HG02973 (cell line): ENCODE measurements around the gene RNF183.
"Not testable (repeated sequence)": the region's sequence is repeated elsewhere in the genome, so short reads cannot be mapped to it uniquely, and the experiment has no call there.

Experiments used
- ATAC-seq: cut with Tn5 transposase; IDR thresholded peaks from one replicate; pipeline ENCODE4 v1.9.1; 2021; ENCODE audit warnings: moderate library complexity; ENCODE audit not compliant: unreplicated experiment

The RNF183 gene

GRCh38 chr9:113317777-113318176 is 14.6 kb upstream of the RNF183 start:
- ATAC-seq, result no peak

GRCh38 chr9:113316030-113316429 is 12.9 kb upstream of the RNF183 start:
- ATAC-seq, result no peak

- no peak for ATAC-seq
Measured at GRCh38 chr9:113315231-113315630, 12.1 kb upstream of the RNF183 start.

GRCh38 chr9:113313261-113313660 is 10.1 kb upstream of the RNF183 start:
- no peak for ATAC-seq

- ATAC-seq, result no peak
Measured at GRCh38 chr9:113311961-113312360, 8.8 kb upstream of the RNF183 start.

GRCh38 chr9:113310538-113310937 is 7.4 kb upstream of the RNF183 start:
- no peak for ATAC-seq

GRCh38 chr9:113309204-113309813 is 6.1 kb upstream of the RNF183 start:
- no peak for ATAC-seq

- no peak for ATAC-seq
Measured at GRCh38 chr9:113307396-113307975, 4.3 kb upstream of the RNF183 start.

GRCh38 chr9:113306566-113306965 is 3.4 kb upstream of the RNF183 start:
- ATAC-seq, result no peak

GRCh38 chr9:113301548-113301947 is 1.6 kb downstream of the RNF183 start:
- no peak for ATAC-seq

GRCh38 chr9:113299800-113300292 is 3.3 kb downstream of the RNF183 start:
- no peak for ATAC-seq

- ATAC-seq, result no peak
Measured at GRCh38 chr9:113298924-113299770, 4.0 kb downstream of the RNF183 start.

GRCh38 chr9:113298311-113298710 is 4.9 kb downstream of the RNF183 start:
- no peak for ATAC-seq

GRCh38 chr9:113296796-113297558 is 6.2 kb downstream of the RNF183 start:
- no peak for ATAC-seq

- ATAC-seq, result not testable (repeated sequence)
Measured at GRCh38 chr9:113296247-113296646, 6.9 kb downstream of the RNF183 start.

GRCh38 chr9:113293285-113293878 is 9.8 kb downstream of the RNF183 start:
- ATAC-seq, result no peak

- no peak for ATAC-seq
Measured at GRCh38 chr9:113290052-113290607, 13.0 kb downstream of the RNF183 start.

GRCh38 chr9:113289091-113289490 is 14.1 kb downstream of the RNF183 start:
- ATAC-seq, result no peak

- ATAC-seq, result no peak
Measured at GRCh38 chr9:113281356-113281755, 21.8 kb downstream of the RNF183 start.

GRCh38 chr9:113278840-113279239 is 24.3 kb downstream of the RNF183 start:
- ATAC-seq, result no peak
